ENCODE data around the gene SFSWAP. TPM values are rescaled to one million over a fixed set of nuclear protein-coding genes. Genes with fewer than 3 reads are reported as not detected.

Gene SFSWAP
- total and polyA plus RNA-seq, 2 of the 13 experiments (the other 11 are each of a cell fraction or from before 2014, with no cell fraction given), result 17.1 to 27.7 TPM

GRCh38 chr12:131672941-131673887 is 37.7 kb upstream of the SFSWAP start (continued):
- TF ChIP-seq ARID3A (IDR thresholded peaks at IDR 0.05; ENCODE audit: low read depth, low read length), result no peak
- no peak for TF ChIP-seq SMAD3 (CRISPR knock-in tag; IDR thresholded peaks at IDR 0.05)
- no peak for TF ChIP-seq MATR3 (CRISPR knock-in tag; IDR thresholded peaks at IDR 0.05)
- no peak for TF ChIP-seq HOXA9 (CRISPR knock-in tag; IDR thresholded peaks at IDR 0.05; ENCODE audit: borderline replicate concordance)
- no peak for TF ChIP-seq ZNF317 (CRISPR knock-in tag; IDR thresholded peaks at IDR 0.05)

- H4K20me1 ChIP-seq (ENCODE audit: insufficient read depth, low read length), result no peaks in the 10 kb centered on the region
- no peaks in the 10 kb centered on the region for H3K79me2 ChIP-seq (ENCODE audit: insufficient read depth, low read length)
- H2AFZ ChIP-seq (ENCODE audit: low read length), result no peak overlapping the region
- H3K9me3 ChIP-seq (ENCODE audit: low read length), result no peaks in the 10 kb centered on the region
- no TSS peak for BruUV-seq (replicated peaks)
- H3K27me3 ChIP-seq (ENCODE audit: control insufficient read depth in 1 of 2, insufficient read depth in 2 of 2, low read length in 2 of 2), result peaks cover 7 to 48% of the 10 kb centered on the region in 2 experiments
- TF ChIP-seq TEAD2 (CRISPR knock-in tag; IDR thresholded peaks at IDR 0.05) (no peak), HBP1 (CRISPR knock-in tag; IDR thresholded peaks at IDR 0.05; ENCODE audit: low read depth) (no peak), SOX5 (CRISPR knock-in tag; IDR thresholded peaks at IDR 0.05; ENCODE audit: borderline replicate concordance) (no peak)
- no peak overlapping the region for H3K4me2 ChIP-seq (ENCODE audit: low read depth, low read length)
- H3K4me1 ChIP-seq (ENCODE audit: insufficient read depth, low read length), result no peaks in the 10 kb centered on the region
- CTCF ChIA-PET (ENCODE audit: low intra/inter-chr PET ratio, low total read pairs), result no interaction called here
- no peak for DNase-seq (ENCODE audit: low spot score)
- no peak overlapping the region for H3K9ac ChIP-seq (ENCODE audit: insufficient read depth, low read depth, low read length)
- no peak overlapping the region for H3K4me3 ChIP-seq (replicated peaks in 1 of 3; ENCODE audit: insufficient read depth in 1 of 3, low read depth in 2 of 3, low read length in 3 of 3)
- H3K36me3 ChIP-seq (replicated peaks in 1 of 2; ENCODE audit: control insufficient read depth in 1 of 2, insufficient read depth in 2 of 2, low read length in 2 of 2), result no peaks in the 10 kb centered on the region
- FAIRE-seq, result no peak
- intact Hi-C loops (cut with micrococcal nuclease; ENCODE audit: unreplicated experiment) (no loop called here), in situ Hi-C loops (cut with HindIII; ENCODE audit: extremely low pct_ligation_motif_present, low pct_unique_long_range_greater_than_20kb) (no loop called here)
- WGBS (ENCODE audit: low lambda C conversion rate), result 51% methylated on average over 6 of the region's 7 CpGs
- H3K27ac ChIP-seq (ENCODE audit: extremely low read length, insufficient read depth, low read length), result no peak overlapping the region
- no peak for ATAC-seq
- POLR2A ChIA-PET, result no interaction called here
Measured at GRCh38 chr12:131673888-131674257, 37.0 kb upstream of the SFSWAP start.
